Measurements from ENCODE around the gene ZNF776.
"Not testable (repeated sequence)": the region's sequence is repeated elsewhere in the genome, so short reads cannot be mapped to it uniquely, and the experiment has no call there.

ZNF776 gene

DNA sequence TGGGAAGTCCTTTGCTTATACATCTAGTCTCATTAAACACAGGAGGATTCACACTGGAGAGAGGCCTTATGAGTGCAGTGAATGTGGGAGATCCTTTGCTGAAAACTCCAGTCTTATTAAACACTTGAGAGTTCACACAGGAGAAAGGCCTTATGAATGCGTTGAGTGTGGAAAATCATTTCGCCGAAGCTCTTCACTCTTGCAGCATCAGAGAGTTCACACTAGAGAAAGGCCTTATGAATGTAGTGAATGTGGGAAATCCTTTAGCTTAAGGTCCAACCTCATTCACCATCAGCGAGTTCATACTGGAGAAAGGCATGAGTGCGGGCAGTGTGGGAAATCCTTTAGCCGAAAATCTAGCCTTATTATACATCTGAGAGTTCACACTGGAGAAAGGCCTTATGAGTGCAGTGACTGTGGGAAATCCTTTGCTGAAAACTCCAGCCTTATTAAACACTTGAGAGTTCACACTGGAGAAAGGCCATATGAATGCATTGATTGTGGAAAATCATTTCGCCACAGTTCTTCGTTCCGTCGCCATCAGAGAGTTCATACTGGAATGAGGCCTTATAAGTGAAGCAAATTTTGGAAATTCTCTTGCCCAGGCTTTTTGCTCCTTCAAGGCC is 32.7 kb downstream of the ZNF776 start:
- H3K27me3 ChIP-seq (ENCODE audit: control insufficient read depth, insufficient read depth, low read length): no peaks in the 10 kb centered on the region
- no peak overlapping the region for H3K9ac ChIP-seq (ENCODE audit: low read depth, low read length)
- peaks cover 18% of the 10 kb centered on the region for H3K9me3 ChIP-seq (replicated peaks; ENCODE audit: low read length)
- H3K4me2 ChIP-seq (ENCODE audit: low read length): no peak overlapping the region
- no peak overlapping the region for H3K4me3 ChIP-seq (ENCODE audit: low read length)
- no peaks in the 10 kb centered on the region for H3K4me1 ChIP-seq (ENCODE audit: control insufficient read depth, insufficient read depth, low read length)
- peaks cover 58% of the 10 kb centered on the region for H3K36me3 ChIP-seq (ENCODE audit: insufficient read depth, low read length)

DNA sequence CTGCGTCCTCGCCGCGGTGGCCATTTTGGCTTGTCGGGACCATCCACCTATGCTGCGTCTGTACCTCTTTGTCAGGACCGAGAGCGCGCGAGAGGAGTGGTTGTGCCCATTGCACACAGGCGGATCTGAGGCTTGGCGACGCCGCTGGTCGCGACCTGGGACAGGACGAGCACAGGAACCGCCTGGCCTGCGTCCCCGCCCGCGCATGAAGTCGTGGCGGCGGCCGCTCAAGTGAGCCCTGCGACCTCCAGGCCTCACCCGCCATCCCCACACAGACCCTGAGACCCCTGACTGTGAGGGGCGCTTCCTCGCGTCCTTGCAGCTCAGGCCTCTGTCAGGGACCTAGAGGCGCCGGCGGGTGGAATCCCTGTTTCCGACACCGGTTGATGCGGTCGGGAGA is 39.7 kb downstream of the ZNF776 start:
- Histone ChIP-seq H3K9me3 (replicated peaks; ENCODE audit: low read length) (no peaks in the 10 kb centered on the region), H3K4me2 (ENCODE audit: low read length) (no peak overlapping the region), H3K27me3 (ENCODE audit: control insufficient read depth, insufficient read depth, low read length) (no peaks in the 10 kb centered on the region), H3K9ac (ENCODE audit: low read depth, low read length) (no peak overlapping the region), H3K36me3 (ENCODE audit: insufficient read depth, low read length) (peaks cover 30% of the 10 kb centered on the region), H3K4me3 (ENCODE audit: low read length) (no peak overlapping the region), H3K4me1 (ENCODE audit: control insufficient read depth, insufficient read depth, low read length) (no peaks in the 10 kb centered on the region)

DNA sequence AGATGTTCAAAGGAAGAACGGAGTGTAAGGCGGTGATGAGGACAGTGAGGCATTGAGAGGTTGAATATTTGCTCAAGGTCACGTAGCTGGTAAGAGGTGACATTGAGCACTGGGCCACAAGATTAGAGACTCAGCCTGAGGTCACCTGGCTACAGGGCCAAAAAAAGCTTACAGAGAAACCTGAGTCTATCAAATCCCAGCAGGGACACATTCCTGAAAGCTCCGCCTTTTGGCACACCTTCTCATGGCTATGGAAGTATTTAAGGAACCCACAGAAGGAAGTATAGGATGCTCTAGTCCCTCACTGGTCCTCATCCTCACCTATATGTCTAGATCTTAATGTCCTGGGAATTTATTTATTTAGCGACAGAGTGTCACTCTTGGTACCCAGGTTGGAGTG is 40.3 kb downstream of the ZNF776 start:
- Histone ChIP-seq H3K4me2 (ENCODE audit: low read length) (no peak overlapping the region), H3K27me3 (ENCODE audit: control insufficient read depth, insufficient read depth, low read length) (no peaks in the 10 kb centered on the region), H3K4me3 (ENCODE audit: low read length) (no peak overlapping the region), H3K4me1 (ENCODE audit: control insufficient read depth, insufficient read depth, low read length) (no peaks in the 10 kb centered on the region), H3K9ac (ENCODE audit: low read depth, low read length) (no peak overlapping the region), H3K9me3 (replicated peaks; ENCODE audit: low read length) (no peaks in the 10 kb centered on the region), H3K36me3 (ENCODE audit: insufficient read depth, low read length) (peaks cover 27% of the 10 kb centered on the region)

DNA sequence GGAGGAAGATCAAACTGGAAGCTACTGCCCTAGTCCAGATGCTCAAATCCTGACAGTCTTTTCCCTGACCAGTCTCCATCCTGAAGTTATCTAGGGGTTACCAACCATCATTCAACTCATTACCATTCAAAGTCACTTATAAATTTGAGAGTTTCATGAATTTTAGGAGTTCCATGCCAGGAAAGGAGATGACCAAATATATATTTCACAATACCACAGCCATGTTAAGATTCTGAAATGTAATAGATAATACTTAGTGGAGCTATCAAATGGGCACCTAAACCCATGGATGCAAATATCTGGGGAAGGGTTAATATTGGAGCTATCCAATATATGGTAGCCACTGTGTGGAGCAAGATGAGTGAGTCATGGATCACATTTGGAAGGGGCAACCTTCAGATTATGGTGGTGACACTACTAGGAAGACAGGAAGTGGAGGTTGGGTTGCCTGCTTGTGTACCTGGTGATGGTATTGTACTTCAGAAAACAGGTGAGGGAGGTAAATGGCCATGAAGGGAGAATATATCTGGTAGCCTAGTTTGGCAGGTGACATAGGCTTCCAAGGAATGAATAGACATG is 41.6 kb downstream of the ZNF776 start:
- H3K4me1 ChIP-seq (ENCODE audit: control insufficient read depth, insufficient read depth, low read length): no peaks in the 10 kb centered on the region
- peaks cover 28% of the 10 kb centered on the region for H3K36me3 ChIP-seq (ENCODE audit: insufficient read depth, low read length)
- H3K9me3 ChIP-seq (replicated peaks; ENCODE audit: low read length): no peaks in the 10 kb centered on the region
- H3K4me3 ChIP-seq (ENCODE audit: low read length): no peak overlapping the region
- no peak overlapping the region for H3K9ac ChIP-seq (ENCODE audit: low read depth, low read length)
- no peaks in the 10 kb centered on the region for H3K27me3 ChIP-seq (ENCODE audit: control insufficient read depth, insufficient read depth, low read length)
- no peak overlapping the region for H3K4me2 ChIP-seq (ENCODE audit: low read length)

DNA sequence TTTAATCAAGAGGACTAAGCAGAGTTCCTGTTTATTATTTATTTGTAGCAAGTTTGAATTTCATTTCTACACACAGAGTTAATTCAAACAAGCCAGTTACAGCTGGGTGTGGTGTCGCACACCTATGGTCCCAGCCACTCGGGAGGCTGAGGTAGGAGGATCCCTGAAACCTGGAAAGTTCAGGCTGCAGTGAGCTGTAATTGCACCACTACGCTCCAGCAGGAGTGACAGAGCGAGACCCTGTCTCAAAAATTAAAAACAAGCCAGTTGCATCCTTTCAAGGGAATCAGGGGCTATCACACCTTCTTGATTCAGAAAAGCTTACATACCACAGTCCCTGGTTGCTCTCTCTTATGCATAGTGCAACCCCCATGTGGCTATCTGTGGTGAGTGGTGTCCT is 42.7 kb downstream of the ZNF776 start:
- Histone ChIP-seq H3K4me2 (ENCODE audit: low read length) (no peak overlapping the region), H3K9ac (ENCODE audit: low read depth, low read length) (no peak overlapping the region), H3K27me3 (ENCODE audit: control insufficient read depth, insufficient read depth, low read length) (no peaks in the 10 kb centered on the region), H3K9me3 (replicated peaks; ENCODE audit: low read length) (no peaks in the 10 kb centered on the region), H3K36me3 (ENCODE audit: insufficient read depth, low read length) (peaks cover 28% of the 10 kb centered on the region), H3K4me1 (ENCODE audit: control insufficient read depth, insufficient read depth, low read length) (no peaks in the 10 kb centered on the region), H3K4me3 (ENCODE audit: low read length) (no peak overlapping the region)

DNA sequence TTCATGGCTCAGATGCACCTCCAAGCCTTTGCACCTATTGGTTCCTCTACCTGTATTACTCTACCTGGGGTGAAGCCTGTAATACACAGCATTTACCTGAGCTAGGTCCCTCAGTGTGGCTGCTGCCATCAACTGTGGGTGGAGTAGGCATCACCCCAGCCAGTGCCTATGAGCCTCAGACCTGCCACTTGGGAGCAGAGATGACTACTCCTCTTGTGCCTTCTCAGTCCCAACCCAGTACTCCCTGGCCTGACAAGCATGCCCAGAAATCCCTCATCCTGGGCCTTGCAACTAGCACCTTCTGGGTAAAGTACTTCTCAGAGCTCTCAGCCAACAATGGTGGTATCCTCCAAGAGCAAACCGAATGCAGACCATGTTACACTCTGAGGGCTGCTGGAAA is 50.0 kb downstream of the ZNF776 start:
- H3K9me3 ChIP-seq (replicated peaks; ENCODE audit: low read length); H3K4me2 ChIP-seq (ENCODE audit: low read length); H3K27me3 ChIP-seq (ENCODE audit: control insufficient read depth, insufficient read depth, low read length); H3K4me1 ChIP-seq (ENCODE audit: control insufficient read depth, insufficient read depth, low read length); H3K4me3 ChIP-seq (ENCODE audit: low read length); H3K9ac ChIP-seq (ENCODE audit: low read depth, low read length): not testable (repeated sequence)
- peaks cover 13% of the 10 kb centered on the region for H3K36me3 ChIP-seq (ENCODE audit: insufficient read depth, low read length)

DNA sequence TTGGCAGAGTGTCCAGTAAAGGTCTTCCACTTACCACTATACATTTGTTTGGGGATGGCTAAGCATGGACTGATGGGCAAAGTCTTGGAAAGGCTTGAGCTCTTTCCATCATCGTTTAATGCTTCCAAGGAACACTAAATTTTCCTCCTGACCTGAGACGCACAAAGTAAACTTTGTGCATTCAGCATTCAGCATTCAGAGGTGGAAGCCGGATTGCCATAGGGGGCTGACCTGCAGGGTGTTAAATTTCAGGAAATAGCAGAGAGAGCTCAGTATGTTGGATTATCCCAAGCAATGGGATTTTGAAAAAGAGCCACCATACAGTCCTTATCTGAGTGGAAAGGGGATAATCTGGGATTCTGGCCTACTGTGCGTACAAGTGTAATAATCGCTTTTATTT is 54.1 kb downstream of the ZNF776 start:
- Histone ChIP-seq H3K4me3 (ENCODE audit: low read length) (no peak overlapping the region), H3K4me1 (ENCODE audit: control insufficient read depth, insufficient read depth, low read length) (peaks cover 16% of the 10 kb centered on the region), H3K9me3 (replicated peaks; ENCODE audit: low read length) (no peaks in the 10 kb centered on the region), H3K36me3 (ENCODE audit: insufficient read depth, low read length) (peaks cover 9% of the 10 kb centered on the region), H3K9ac (ENCODE audit: low read depth, low read length) (no peak overlapping the region), H3K4me2 (ENCODE audit: low read length) (no peak overlapping the region), H3K27me3 (ENCODE audit: control insufficient read depth, insufficient read depth, low read length) (no peaks in the 10 kb centered on the region)

DNA sequence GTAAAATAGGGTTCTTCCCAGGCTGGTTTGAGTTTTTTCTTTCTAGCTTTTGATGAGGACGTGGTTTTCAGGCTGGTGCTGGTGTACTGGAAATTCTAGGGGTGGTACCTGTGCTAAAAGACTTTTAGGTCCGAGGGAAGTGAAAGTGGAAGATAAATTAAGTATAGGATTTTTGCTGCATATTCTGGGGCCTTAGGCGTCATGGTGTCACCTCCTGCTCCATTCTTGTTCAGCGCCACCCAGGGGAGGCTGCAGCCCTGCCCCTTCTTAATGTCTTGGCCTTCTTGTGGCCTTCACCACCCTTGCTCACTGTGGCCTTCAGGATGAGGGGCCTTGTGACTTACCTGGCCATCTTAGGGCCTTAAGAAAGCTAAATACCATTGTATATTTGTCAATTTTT is 55.7 kb downstream of the ZNF776 start:
- no peak overlapping the region for H3K4me2 ChIP-seq (ENCODE audit: low read length)
- no peaks in the 10 kb centered on the region for H3K27me3 ChIP-seq (ENCODE audit: control insufficient read depth, insufficient read depth, low read length)
- H3K4me1 ChIP-seq (ENCODE audit: control insufficient read depth, insufficient read depth, low read length): peaks cover 18% of the 10 kb centered on the region
- no peak overlapping the region for H3K9ac ChIP-seq (ENCODE audit: low read depth, low read length)
- peaks cover 5% of the 10 kb centered on the region for H3K36me3 ChIP-seq (ENCODE audit: insufficient read depth, low read length)
- H3K9me3 ChIP-seq (replicated peaks; ENCODE audit: low read length): no peaks in the 10 kb centered on the region
- H3K4me3 ChIP-seq (ENCODE audit: low read length): no peak overlapping the region

DNA sequence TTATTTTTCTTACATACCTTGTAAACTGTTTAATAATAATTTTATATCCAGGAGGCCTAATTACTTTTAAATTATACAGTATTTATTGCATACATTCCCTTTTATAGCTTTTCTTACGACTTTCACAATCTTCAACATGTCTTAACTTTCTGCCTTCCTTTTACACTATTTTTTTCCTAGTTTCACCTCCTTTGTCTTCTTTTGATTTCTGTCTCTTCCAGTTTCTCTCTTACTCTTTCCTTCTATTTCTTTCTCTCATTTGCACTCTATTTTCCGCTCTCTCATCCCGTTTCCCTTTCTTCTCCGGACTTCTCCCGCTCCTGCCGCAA is 56.6 kb downstream of the ZNF776 start:
- H3K4me1 ChIP-seq (ENCODE audit: control insufficient read depth, insufficient read depth, low read length): peaks cover 18% of the 10 kb centered on the region
- peaks cover 14% of the 10 kb centered on the region for H3K36me3 ChIP-seq (ENCODE audit: insufficient read depth, low read length)
- H3K9ac ChIP-seq (ENCODE audit: low read depth, low read length): peak overlapping the region; percentile 80
- no peaks in the 10 kb centered on the region for H3K9me3 ChIP-seq (replicated peaks; ENCODE audit: low read length)
- peak overlapping the region; percentile 75 for H3K4me3 ChIP-seq (ENCODE audit: low read length)
- no peaks in the 10 kb centered on the region for H3K27me3 ChIP-seq (ENCODE audit: control insufficient read depth, insufficient read depth, low read length)
- H3K4me2 ChIP-seq (ENCODE audit: low read length): peak overlapping the region; percentile 84

DNA sequence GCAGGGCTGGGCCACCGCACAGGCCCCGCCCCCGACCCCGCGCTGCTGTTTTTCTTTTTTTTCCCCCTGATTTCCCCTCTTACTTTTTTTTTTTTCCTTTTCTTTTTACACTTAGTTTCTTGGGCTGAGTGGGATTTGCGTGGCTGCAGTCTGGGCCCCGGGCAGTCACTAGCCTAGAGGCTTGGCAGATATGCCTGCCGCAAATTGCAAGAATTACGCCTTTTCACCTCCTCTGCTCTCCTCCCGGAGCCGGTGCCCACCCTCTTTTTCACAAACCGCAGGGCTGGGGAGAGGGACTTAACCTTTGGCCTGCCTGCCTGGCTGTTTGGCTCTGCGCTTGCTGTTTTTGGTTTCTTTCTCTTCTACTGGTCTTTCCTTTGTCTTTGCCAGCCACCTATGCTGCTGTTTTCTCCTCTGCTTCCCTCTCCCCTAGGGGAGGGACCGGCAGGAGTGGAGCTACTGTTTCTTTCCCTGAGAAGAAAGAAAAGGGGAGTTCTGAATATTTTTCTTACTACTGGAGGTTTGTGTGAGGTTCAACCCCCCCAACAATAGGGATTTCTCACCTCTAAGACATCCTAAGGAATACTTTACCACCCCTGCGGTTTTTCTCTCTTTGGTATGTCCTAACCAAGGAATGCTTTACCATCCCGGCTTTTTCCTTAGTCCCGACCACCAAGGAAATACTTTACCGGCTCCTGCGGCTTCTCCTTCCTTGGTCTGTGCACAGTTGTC is 57.1 kb downstream of the ZNF776 start:
- Histone ChIP-seq H3K9ac (ENCODE audit: low read depth, low read length) (peak overlapping the region; percentile 80), H3K4me3 (ENCODE audit: low read length) (peak overlapping the region; percentile 75), H3K4me1 (ENCODE audit: control insufficient read depth, insufficient read depth, low read length) (peaks cover 18% of the 10 kb centered on the region), H3K9me3 (replicated peaks; ENCODE audit: low read length) (no peaks in the 10 kb centered on the region), H3K27me3 (ENCODE audit: control insufficient read depth, insufficient read depth, low read length) (no peaks in the 10 kb centered on the region), H3K4me2 (ENCODE audit: low read length) (peak overlapping the region; percentile 84), H3K36me3 (ENCODE audit: insufficient read depth, low read length) (peaks cover 18% of the 10 kb centered on the region)

DNA sequence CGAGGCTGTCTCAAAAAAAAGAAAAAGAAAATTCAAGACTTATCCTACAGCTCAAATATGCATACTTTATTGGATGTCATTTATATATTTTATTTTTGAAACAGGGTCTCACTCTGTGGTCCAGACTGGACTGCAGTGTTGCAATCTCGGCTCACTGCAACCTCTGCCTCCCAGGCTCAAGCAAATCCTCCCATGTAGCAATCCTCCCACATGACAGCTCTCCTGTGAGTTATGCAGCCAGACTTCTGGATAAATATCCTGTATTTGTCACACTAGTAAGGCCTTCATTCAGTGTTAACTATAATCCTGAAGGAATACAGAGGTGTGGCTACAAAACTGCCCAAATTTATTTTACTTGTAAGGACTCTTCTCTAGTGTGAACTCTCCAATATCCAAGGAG is 60.9 kb downstream of the ZNF776 start:
- Histone ChIP-seq H3K9me3 (replicated peaks; ENCODE audit: low read length) (no peaks in the 10 kb centered on the region), H3K36me3 (ENCODE audit: insufficient read depth, low read length) (peaks cover 27% of the 10 kb centered on the region), H3K4me2 (ENCODE audit: low read length) (no peak overlapping the region), H3K27me3 (ENCODE audit: control insufficient read depth, insufficient read depth, low read length) (no peaks in the 10 kb centered on the region), H3K4me3 (ENCODE audit: low read length) (no peak overlapping the region), H3K4me1 (ENCODE audit: control insufficient read depth, insufficient read depth, low read length) (peaks cover 11% of the 10 kb centered on the region), H3K9ac (ENCODE audit: low read depth, low read length) (no peak overlapping the region)

Data from skeletal muscle satellite cell (primary cell).